ENCODE data around the gene TRIM25. TPM values are rescaled to one million over a fixed set of nuclear protein-coding genes. Genes with fewer than 3 reads are reported as not detected.
A peak's percentile ranks its signal among the peaks of the same experiment; 100 is the strongest.

The TRIM25 gene
- total and polyA plus RNA-seq, 2 of the 8 experiments (the other 6 are each of a cell fraction or from before 2014, with no cell fraction given): 16.6 to 38.9 TPM

DNA sequence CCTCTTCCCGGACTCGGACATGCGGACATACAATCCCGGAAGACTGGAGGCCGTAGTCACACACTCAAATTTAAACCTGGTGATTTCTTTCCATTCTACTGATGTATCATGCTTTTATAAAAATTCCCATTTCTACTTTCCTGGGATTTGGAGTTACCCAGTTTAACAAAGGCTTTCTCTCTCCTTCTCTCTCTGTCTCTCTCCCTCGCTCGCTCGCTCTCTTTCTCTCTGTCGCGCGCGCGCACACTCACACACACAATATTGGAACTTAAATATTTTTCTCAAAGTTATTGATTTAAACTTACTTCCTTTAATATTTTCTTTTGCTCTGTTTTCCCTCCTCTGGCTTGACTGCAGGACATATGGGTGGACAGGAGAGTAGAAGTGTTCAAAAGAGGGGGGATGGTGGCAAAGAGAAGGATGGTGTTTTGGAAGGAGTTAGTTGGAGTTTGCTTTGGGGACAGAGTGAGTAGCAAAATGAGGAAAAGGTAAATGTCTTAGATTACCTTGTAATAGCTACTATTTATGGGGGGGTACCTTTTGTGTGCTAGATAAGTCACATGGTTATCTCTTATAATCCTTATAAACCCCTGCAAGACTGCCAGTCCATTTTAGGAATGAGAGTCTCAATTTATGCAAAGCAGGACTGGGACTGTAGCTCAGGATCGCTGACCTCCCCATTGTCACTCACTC, 878 bp upstream of the TRIM25 start:
- Histone ChIP-seq H4K8ac (ENCODE audit: extremely low read depth, insufficient read depth, low read length) (no peak overlapping the region), H2BK15ac (ENCODE audit: low read length) (no peak overlapping the region), H3K4me2 (ENCODE audit: insufficient read depth in 1 of 2, low read depth in 2 of 2, low read length in 2 of 2) (peak overlapping the region; percentile 80 to 97), H3K27ac (ENCODE audit: low read depth, low read length) (no peak overlapping the region), H4K20me1 (replicated peaks in 1 of 2; ENCODE audit: control insufficient read depth in 1 of 2, insufficient read depth in 2 of 2, low read length in 2 of 2) (peaks cover 0 to 4% of the 10 kb centered on the region in 2 experiments), H3K27me3 (replicated peaks in 1 of 4; ENCODE audit: control insufficient read depth in 3 of 4, extremely low read depth in 1 of 4, insufficient read depth in 3 of 4, low read length in 3 of 4) (peaks cover 0 to 21% (median 17%) of the 10 kb centered on the region in 4 experiments; a peak in 6 of 7 replicates), H2BK5ac (ENCODE audit: low read depth, low read length) (no peak overlapping the region), H3K9me3 (ENCODE audit: insufficient read depth in 2 of 2, low read depth in 1 of 2, low read length in 1 of 2) (no peaks in the 10 kb centered on the region), H3K4me3 (ENCODE audit: extremely low read depth in 1 of 4, insufficient read depth in 2 of 4, low read depth in 3 of 4, low read length in 4 of 4) (peak overlapping the region; percentile 49 to 79 (median 72)), H2BK120ac (replicated peaks; ENCODE audit: low read depth, low read length) (no peak overlapping the region), H3K56ac (replicated peaks; ENCODE audit: insufficient read length, low read depth, low read length) (no peak overlapping the region), H2BK20ac (ENCODE audit: low read length) (no peak overlapping the region), H3K9ac (replicated peaks in 1 of 4; ENCODE audit: extremely low read depth in 1 of 4, low read depth in 3 of 4, low read length in 3 of 4) (0 out of 7 replicates have a peak overlapping the region, but pooled peaks of 1 of the 4 experiments have one; percentile 8), H2AFZ (ENCODE audit: low read length) (no peak overlapping the region), H3K79me2 (ENCODE audit: control insufficient read depth in 1 of 2, insufficient read depth in 2 of 2, low read length in 2 of 2) (peaks cover 0 to 9% of the 10 kb centered on the region in 2 experiments; a peak in 1 of 4 replicates), H3K36me3 (ENCODE audit: control insufficient read depth in 2 of 4, insufficient read depth in 4 of 4, low read length in 3 of 4) (peaks cover 0 to 4% (median 0%) of the 10 kb centered on the region in 4 experiments; a peak in 1 of 8 replicates), H3K18ac (ENCODE audit: extremely low read depth, low read length) (0 out of 2 replicates have a peak overlapping the region, but pooled peaks have one; percentile 72), H4K91ac (replicated peaks; ENCODE audit: insufficient read length, low read length) (no peak overlapping the region), H3K23ac (ENCODE audit: insufficient read length) (no peak overlapping the region), H3K23me2 (ENCODE audit: low read depth, low read length) (peaks cover 13% of the 10 kb centered on the region; the same call in 1 of the 2 replicates), H3K4me1 (replicated peaks in 1 of 4; ENCODE audit: control insufficient read depth in 3 of 4, insufficient read depth in 4 of 4, low read length in 3 of 4) (peaks cover 3 to 9% (median 6%) of the 10 kb centered on the region in 4 experiments; a peak in 6 of 7 replicates), H2BK12ac (ENCODE audit: low read depth, low read length) (no peak overlapping the region), H3K79me1 (ENCODE audit: low read depth, low read length) (peaks cover 3% of the 10 kb centered on the region), H3K14ac (ENCODE audit: insufficient read length) (no peak overlapping the region), H4K5ac (ENCODE audit: insufficient read length, low read depth, low read length) (no peak overlapping the region), H3K4ac (replicated peaks; ENCODE audit: insufficient read length, low read depth, low read length) (no peak overlapping the region), H2AK5ac (ENCODE audit: low read depth, low read length) (no peak overlapping the region)
- ChIA-PET POLR2A (ENCODE audit: partially characterized antibody) (interaction anchor here (0.5 to 2.3 kb wide), 6 partner anchors 10 to 158 kb away, joined by 3 to 11 read pairs (median 4); partner anchors contain the start of gene DGKE), CTCF (ENCODE audit: partially characterized antibody) (interaction anchor here (0.7 to 0.9 kb wide), 3 partner anchors 10 to 95 kb away, joined by 3 read pairs; no protein-coding TSS in a partner anchor)
- DNase-seq (ENCODE audit: low read depth in 1 of 2, low spot score in 2 of 2): no peak
- WGBS, 2 experiments (ENCODE audit: extremely low coverage in 1 of 2, insufficient coverage in 1 of 2, insufficient read length in 1 of 2, insufficient replicate concordance in 2 of 2, low coverage in 1 of 2, low lambda C conversion rate in 2 of 2, missing lambda C conversion rate in 1 of 2): 14% methylated on average over 14 of the region's 14 CpGs; no CpG with 5 or more reads in 1 of the 2 experiments
- TF ChIP-seq FOSL1 (IDR thresholded peaks at IDR 0.05; ENCODE audit: insufficient read depth, low read depth, low read length) (no peak), SAP30 (IDR thresholded peaks at IDR 0.05; ENCODE audit: insufficient read depth, insufficient replicate concordance, low read length) (no peak), RNF2 (IDR thresholded peaks at IDR 0.05; ENCODE audit: borderline replicate concordance, low read depth, low read length, missing control alignments, poor library complexity, severe bottlenecking) (no peak), CTBP2 (IDR thresholded peaks at IDR 0.05; ENCODE audit: borderline replicate concordance, insufficient read depth, insufficient read length, low read length) (no peak), HDAC6 (IDR thresholded peaks at IDR 0.05; ENCODE audit: low read depth, low read length) (no peak), ZNF274 (IDR thresholded peaks at IDR 0.05; ENCODE audit: borderline replicate concordance, extremely low read depth, low read length) (no peak), TEAD4 (IDR thresholded peaks at IDR 0.05; ENCODE audit: low read depth, low read length) (no peak), GTF2F1 (IDR thresholded peaks at IDR 0.05; ENCODE audit: borderline replicate concordance, low read depth, low read length) (no peak), SIN3A (conservative IDR thresholded peaks at IDR 0.05 in 1 of 2, IDR thresholded peaks at IDR 0.05 in 1 of 2; ENCODE audit: low read depth in 1 of 2, low read length in 2 of 2) (no peak)
- no peak for FAIRE-seq

All from H1 (cell line).